Activated T-helper 2 cell treated with anti-CD3 and anti-CD28 coated beads, Interferon-gamma antibody, Interleukin-2, Interleukin-4, amounts not matched to agents 10 μg/mL and 5 μg/mL and 100 μg/mL, durations not matched to agents 14 hours and 24 hours and 36 hours (primary cell): ENCODE results near the gene PTPRN2. TPM values are rescaled to one million over a fixed set of nuclear protein-coding genes. Genes with fewer than 3 reads are reported as not detected.
"Not testable (repeated sequence)": the region's sequence is repeated elsewhere in the genome, so short reads cannot be mapped to it uniquely, and the experiment has no call there.

Source experiments
- DNase-seq: peaks from one replicate; pipeline ENCODE4 v3.0.0; 2021; ENCODE audit warnings: low spot score
- H3K27ac Mint-ChIP-seq: one replicate; pipeline ENCODE4 v1.8.0; 2021; ENCODE audit warnings: mixed read lengths
- H3K27me3 Mint-ChIP-seq: one replicate; pipeline ENCODE4 v1.8.0; 2021; ENCODE audit warnings: low read depth, mixed read lengths
- H3K36me3 Mint-ChIP-seq: one replicate; pipeline ENCODE4 v1.8.0; 2021; ENCODE audit warnings: low read depth, mixed read lengths
- H3K4me1 Mint-ChIP-seq: one replicate; pipeline ENCODE4 v1.8.0; 2021; ENCODE audit warnings: low read depth, mixed read lengths
- H3K4me3 Mint-ChIP-seq: one replicate; pipeline ENCODE4 v1.8.0; 2021; ENCODE audit warnings: low read depth, mild to moderate bottlenecking, moderate library complexity, mixed read lengths
- H3K9me3 Mint-ChIP-seq: one replicate; pipeline ENCODE4 v1.8.0; 2021; ENCODE audit warnings: mixed read lengths
- intact Hi-C: fragments of 100-400 bp; cut with micrococcal nuclease; formaldehyde crosslinking; loops from one replicate; pipeline ENCODE4 v1.15.1; 2023
- total RNA-seq: library from RNA; stranded (reverse); gene quantifications from 2 replicates; pipeline ENCODE4 v1.2.3, GENCODE V29; 2022

Gene PTPRN2
- total RNA-seq, 1 donor from 2014 or later = 1.3 TPM

DNA sequence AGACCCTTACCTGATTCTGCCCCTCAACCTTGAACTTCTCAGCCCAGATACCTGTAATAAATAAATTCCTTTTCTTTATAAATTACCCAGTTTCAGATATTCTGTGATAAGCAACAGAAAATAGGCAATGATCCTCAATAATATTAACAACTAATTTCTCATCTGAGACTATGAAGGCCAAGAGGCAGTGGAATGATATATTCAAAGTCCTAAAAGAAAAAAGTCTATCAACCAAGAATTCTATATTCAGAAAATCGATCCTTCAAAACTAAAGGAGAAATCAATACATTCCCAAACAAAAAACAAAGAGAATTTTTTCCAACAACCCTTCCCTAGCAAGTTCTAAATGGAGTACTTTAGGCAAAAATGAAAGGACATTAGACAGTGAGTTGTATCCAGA lies 279.6 kb downstream of the PTPRN2 start:
- no peak for DNase-seq
- H3K27me3 Mint-ChIP-seq = no peaks in the 10 kb centered on the region
- peaks cover 48% of the 10 kb centered on the region for H3K9me3 Mint-ChIP-seq
- intact Hi-C loops = no loop called here
- H3K4me3 Mint-ChIP-seq = no peak overlapping the region
- H3K27ac Mint-ChIP-seq = no peak overlapping the region
- no peaks in the 10 kb centered on the region for H3K36me3 Mint-ChIP-seq
- H3K4me1 Mint-ChIP-seq = no peaks in the 10 kb centered on the region

DNA sequence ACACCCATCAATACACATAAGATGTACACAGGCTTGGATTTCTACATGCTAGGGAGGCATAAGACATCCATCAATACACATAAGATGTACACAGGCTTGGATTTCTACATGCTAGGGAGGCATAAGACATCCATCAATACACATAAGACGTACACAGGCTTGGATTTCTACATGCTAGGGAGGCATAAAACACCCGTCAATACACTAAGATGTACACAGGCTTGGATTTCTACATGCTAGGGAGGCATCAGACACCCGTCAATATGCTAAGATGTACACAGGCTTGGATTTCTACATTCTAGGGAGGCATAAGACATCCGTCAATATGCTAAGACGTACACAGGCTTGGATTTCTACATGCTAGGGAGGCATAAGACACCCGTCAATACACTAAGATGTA lies 283.6 kb downstream of the PTPRN2 start:
- DNase-seq, H3K4me1 Mint-ChIP-seq, H3K27me3 Mint-ChIP-seq, H3K27ac Mint-ChIP-seq, H3K4me3 Mint-ChIP-seq, intact Hi-C loops, H3K36me3 Mint-ChIP-seq: not testable (repeated sequence)
- peaks cover 26% of the 10 kb centered on the region for H3K9me3 Mint-ChIP-seq

DNA sequence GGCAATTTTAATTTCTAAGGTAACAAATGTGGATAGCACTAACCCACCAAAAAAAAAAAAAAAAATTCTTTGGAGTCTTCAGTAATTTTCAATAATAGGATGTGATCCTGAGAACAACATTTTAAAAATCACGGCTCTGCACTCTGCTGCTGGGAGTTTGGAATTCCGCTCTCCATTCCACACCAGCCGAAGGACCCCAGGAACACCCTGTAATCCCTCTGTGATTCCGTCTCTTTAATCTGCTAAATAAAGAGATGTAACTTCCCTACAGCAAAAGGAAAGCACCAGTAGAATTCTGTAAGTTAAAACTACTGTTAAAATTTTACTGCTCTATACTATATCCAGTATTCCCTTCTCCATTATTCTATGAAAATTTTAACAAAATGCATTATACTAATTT lies 284.5 kb downstream of the PTPRN2 start:
- Mint-ChIP-seq H3K9me3 (peaks cover 21% of the 10 kb centered on the region), H3K4me1 (no peaks in the 10 kb centered on the region), H3K4me3 (no peak overlapping the region), H3K27ac (no peak overlapping the region), H3K27me3 (no peaks in the 10 kb centered on the region), H3K36me3 (no peaks in the 10 kb centered on the region)
- DNase-seq = no peak
- intact Hi-C loops = no loop called here

DNA sequence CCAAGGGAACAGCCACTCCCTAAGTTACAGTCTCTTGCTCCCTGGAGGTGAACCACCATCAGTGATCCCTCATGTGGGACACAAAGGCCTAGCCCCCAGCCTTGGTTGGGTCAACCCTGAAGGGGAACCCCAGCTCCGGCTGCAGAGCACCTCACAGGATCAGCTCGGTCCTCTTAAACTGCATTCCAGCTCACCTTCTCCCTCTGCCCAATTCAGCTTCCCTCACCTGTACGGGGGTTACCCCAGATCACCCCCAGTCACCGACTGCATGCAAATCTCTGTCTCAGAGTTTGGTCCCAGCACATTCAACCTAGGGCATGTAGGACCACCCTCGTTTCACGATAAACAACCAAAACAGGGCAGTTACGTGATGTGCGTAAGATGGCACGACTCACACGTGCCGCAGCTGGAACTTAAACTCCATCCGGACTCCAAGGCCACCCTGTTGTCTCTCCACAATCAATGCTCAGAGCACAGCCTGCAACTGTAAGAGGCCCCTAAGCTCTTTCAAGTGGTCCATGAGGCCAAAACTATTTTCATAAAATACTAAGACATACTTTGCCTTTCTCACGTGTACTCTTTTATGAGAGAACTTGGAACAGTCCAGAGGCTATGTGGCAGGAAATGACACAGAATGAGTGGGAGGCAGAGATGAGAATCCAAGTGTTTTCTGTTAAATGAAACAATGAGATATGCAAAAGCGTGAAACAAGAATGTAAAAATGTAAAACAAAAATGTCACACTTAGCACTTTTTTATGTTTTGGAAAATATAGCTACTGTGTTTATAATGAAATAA lies 285.2 kb downstream of the PTPRN2 start:
- no peaks in the 10 kb centered on the region for H3K4me1 Mint-ChIP-seq
- DNase-seq = no peak
- no peaks in the 10 kb centered on the region for H3K27me3 Mint-ChIP-seq
- H3K36me3 Mint-ChIP-seq = no peaks in the 10 kb centered on the region
- peaks cover 15% of the 10 kb centered on the region for H3K9me3 Mint-ChIP-seq
- H3K4me3 Mint-ChIP-seq = no peak overlapping the region
- intact Hi-C loops = no loop called here
- H3K27ac Mint-ChIP-seq = no peak overlapping the region

DNA sequence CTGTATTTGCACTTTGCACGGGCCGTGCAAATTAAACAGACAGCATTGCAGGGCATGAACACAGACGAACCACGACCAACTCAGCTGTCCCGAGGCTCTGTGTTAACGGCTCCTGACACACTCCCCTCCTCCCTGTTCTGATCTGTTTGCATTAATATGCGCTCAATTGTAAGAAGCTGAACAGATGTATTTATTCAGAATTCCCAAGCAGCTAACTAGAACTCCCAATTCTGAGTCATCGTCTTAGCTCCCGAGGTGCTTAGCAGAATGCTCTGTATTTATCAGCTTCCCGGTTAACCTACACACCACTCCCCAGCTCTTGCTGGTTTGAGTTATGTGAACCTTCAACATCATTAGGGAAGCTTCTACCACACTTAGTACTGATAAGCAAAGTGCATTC lies 286.4 kb downstream of the PTPRN2 start:
- intact Hi-C loops = no loop called here

DNA sequence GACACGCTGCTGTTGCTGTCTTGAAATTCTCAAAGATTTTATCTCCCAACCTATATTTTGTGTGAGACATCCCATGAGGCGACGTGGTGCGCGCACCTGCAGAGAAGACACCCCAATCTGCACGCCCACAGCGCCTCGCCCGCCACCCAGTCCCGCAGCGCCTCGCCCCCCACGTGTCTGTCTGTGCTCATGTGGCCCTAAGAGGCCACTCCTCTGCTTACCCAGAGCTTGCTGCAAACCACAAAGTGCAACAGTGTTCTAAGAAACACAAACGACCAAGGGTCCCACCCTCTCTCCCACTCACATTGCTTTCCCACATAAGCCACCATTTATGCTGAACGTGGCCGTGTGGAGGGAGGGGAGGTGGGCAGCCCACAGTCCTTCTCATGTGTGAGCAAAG lies 287.2 kb downstream of the PTPRN2 start:
- intact Hi-C loops = no loop called here
- no peak overlapping the region for H3K4me3 Mint-ChIP-seq
- no peaks in the 10 kb centered on the region for H3K4me1 Mint-ChIP-seq
- peaks cover 10% of the 10 kb centered on the region for H3K9me3 Mint-ChIP-seq
- no peaks in the 10 kb centered on the region for H3K27me3 Mint-ChIP-seq
- no peaks in the 10 kb centered on the region for H3K36me3 Mint-ChIP-seq
- no peak overlapping the region for H3K27ac Mint-ChIP-seq
- DNase-seq = no peak

More for the DNA sequence above, 286.4 kb downstream of the PTPRN2 start:
- H3K4me3 Mint-ChIP-seq = no peak overlapping the region
- no peak overlapping the region for H3K27ac Mint-ChIP-seq
- no peaks in the 10 kb centered on the region for H3K36me3 Mint-ChIP-seq
- no peak for DNase-seq
- H3K4me1 Mint-ChIP-seq = no peaks in the 10 kb centered on the region
- peaks cover 9% of the 10 kb centered on the region for H3K9me3 Mint-ChIP-seq
- H3K27me3 Mint-ChIP-seq = no peaks in the 10 kb centered on the region

DNA sequence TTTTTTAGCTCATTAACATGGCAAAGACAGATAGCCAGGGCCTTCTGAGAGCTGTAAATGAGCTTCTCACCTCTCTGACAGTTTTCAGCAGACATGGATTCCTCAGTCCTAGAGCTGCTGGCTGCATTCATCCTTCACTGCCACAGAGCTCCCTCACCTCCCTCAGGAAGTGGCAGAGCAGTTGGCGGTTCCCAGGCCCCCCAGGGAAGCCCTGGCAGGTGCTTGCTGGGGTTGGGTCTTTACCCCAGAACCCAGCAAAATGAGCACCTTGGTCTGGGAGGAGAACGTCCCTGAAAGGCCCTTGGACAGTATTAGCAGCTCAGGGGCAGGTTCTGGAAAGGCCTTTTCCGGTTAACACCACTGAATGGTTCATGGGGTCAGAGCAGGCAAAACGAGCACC lies 288.0 kb downstream of the PTPRN2 start:
- DNase-seq = no peak
- intact Hi-C loops = no loop called here
- Mint-ChIP-seq H3K36me3 (no peaks in the 10 kb centered on the region), H3K27me3 (no peaks in the 10 kb centered on the region), H3K9me3 (peaks cover 10% of the 10 kb centered on the region), H3K4me1 (no peaks in the 10 kb centered on the region), H3K27ac (no peak overlapping the region), H3K4me3 (no peak overlapping the region)

DNA sequence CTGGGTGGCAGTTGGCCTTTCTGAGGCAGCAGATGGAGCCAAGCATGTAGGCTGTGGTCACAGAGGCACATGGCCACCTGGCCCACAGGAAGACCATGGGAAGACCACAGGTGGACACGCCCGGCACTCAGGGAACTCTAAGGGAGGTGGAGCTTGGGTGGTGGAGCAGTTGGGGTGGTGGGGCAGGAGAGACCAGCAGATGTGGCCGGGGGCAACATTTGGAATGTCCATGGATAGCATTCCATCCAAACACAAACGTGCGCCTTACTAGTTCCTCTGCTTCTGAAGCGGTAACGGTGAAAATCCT lies 290.9 kb downstream of the PTPRN2 start:
- intact Hi-C loops = no loop called here
- DNase-seq = no peak
- Mint-ChIP-seq H3K9me3 (peaks cover 6% of the 10 kb centered on the region), H3K36me3 (no peaks in the 10 kb centered on the region), H3K4me3 (no peak overlapping the region), H3K4me1 (no peaks in the 10 kb centered on the region), H3K27me3 (no peaks in the 10 kb centered on the region), H3K27ac (no peak overlapping the region)

DNA sequence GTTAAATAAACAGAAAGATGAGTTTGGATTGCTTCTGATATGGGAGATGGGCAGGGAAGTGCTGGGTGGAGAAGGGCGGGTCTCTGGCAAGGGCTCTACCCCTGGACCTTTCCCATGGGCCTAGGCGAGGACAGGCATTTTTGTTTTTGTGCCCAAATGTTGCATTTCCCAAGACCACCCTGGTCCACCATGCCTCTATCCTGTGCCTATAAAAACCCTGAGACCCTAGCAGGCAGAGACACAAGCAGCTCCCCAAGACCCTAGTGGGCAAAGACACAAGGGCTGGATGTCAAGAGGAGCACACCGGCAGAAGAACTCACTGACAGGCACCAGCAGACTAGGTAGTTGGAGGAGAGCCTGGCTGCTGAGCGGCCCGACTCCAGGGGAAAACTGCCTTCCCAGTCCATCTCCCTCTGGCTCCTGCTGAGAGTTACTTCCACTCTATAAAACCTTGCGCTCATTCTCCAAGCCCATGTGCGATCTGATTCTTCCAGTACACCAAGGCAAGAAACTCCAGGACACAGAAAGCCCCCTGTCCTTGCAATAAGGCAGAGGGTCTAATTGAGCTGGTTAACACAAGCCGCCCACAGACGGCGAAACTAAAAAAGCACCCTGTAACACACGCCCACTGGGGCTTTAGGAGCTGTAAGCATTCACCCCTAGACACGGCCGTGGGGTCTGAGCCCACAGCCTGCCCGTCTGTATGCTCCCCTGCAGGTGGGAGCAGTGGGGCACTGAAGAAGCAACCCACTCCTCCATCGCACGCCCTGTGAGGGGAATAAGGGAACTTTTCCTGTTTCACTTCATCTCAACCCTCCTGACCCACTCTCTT lies 291.4 kb downstream of the PTPRN2 start:
- DNase-seq = no peak

DNA sequence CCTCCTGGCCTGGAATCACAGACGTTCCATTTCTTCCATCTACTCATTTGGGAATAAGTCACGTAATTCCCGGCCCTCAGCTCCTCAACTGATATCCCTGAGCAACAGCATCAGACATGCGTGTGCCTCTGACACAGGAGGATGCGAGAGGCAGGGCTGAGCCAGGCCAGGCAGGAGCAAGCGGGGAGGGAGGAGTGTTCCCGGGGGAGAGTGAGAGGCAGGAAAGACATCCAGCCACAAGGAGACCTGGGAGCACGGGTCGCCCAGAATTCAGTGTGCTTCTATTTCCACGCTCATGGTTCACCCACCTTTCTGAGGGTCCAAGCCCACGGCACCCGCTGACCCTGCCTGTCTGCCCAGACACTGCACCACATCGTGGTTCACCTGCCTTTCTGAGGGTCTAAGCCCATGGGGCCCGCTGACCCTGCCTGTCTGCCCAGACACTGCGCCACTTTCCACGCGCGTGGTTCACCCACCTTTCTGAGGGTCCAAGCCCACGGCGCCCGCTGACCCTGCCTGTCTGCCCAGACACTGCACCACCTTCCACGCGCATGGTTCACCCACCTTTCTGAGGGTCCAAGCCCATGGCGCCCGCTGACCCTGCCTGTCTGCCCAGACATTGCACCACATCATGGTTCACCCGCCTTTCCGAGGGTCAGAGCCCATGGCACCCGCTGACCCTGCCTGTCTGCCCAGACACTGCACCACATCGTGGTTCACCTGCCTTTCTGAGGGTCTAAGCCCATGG lies 293.0 kb downstream of the PTPRN2 start:
- H3K36me3 Mint-ChIP-seq, intact Hi-C loops, H3K27me3 Mint-ChIP-seq, H3K27ac Mint-ChIP-seq, DNase-seq, H3K4me1 Mint-ChIP-seq, H3K4me3 Mint-ChIP-seq: not testable (repeated sequence)
- H3K9me3 Mint-ChIP-seq = peaks cover 17% of the 10 kb centered on the region

More for the DNA sequence above, 291.4 kb downstream of the PTPRN2 start:
- H3K4me3 Mint-ChIP-seq = no peak overlapping the region
- H3K27ac Mint-ChIP-seq = no peak overlapping the region
- intact Hi-C loops = no loop called here
- peaks cover 9% of the 10 kb centered on the region for H3K9me3 Mint-ChIP-seq
- no peaks in the 10 kb centered on the region for H3K36me3 Mint-ChIP-seq
- H3K27me3 Mint-ChIP-seq = no peaks in the 10 kb centered on the region
- no peaks in the 10 kb centered on the region for H3K4me1 Mint-ChIP-seq

DNA sequence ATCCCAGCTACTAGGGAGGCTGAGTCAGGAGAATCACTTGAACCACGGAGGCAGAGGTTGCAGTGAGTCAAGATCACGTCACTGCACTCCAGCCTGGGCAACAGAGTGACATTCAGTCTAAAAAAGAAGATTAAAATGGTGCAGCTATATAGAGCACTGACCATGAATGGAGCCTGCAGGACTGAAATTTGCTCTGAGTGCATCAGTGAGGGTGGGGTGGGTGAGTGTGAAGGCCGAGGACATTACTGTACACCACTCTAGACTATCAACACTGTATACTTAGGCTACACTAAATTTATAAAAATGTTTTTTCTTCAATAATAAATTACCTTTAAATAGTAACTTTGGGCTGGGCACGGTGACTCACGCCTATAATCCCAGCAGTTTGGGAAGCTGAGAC lies 294.7 kb downstream of the PTPRN2 start:
- no peak for DNase-seq
- intact Hi-C loops = no loop called here
- no peaks in the 10 kb centered on the region for H3K4me1 Mint-ChIP-seq
- H3K27me3 Mint-ChIP-seq = no peaks in the 10 kb centered on the region
- peaks cover 33% of the 10 kb centered on the region for H3K9me3 Mint-ChIP-seq
- no peak overlapping the region for H3K4me3 Mint-ChIP-seq
- no peak overlapping the region for H3K27ac Mint-ChIP-seq
- no peaks in the 10 kb centered on the region for H3K36me3 Mint-ChIP-seq

DNA sequence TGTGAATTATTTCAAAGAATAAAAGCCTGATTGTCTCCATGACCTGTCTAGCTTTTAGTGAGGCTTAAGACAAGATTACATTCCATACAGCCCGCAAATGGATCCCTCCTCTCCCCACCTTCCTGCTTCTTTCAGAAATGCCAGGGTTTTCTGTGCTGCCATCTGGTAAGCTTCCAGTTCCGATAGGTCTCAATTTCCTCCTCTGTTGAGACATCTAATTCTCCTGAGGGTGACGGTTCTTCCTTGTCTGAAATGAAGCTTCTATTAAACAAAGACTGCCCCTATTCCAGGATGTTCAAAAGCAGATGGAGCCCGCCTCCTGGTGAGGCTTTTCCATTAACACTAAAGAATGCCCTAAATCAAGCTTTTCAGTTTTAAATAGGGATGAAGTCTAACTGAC lies 295.6 kb downstream of the PTPRN2 start:
- intact Hi-C loops = no loop called here
- DNase-seq = no peak
- Mint-ChIP-seq H3K4me1 (no peaks in the 10 kb centered on the region), H3K9me3 (peaks cover 40% of the 10 kb centered on the region), H3K36me3 (no peaks in the 10 kb centered on the region), H3K27me3 (no peaks in the 10 kb centered on the region), H3K27ac (no peak overlapping the region), H3K4me3 (no peak overlapping the region)
